ENCODE measurements around the gene XYLT1.

DNA sequence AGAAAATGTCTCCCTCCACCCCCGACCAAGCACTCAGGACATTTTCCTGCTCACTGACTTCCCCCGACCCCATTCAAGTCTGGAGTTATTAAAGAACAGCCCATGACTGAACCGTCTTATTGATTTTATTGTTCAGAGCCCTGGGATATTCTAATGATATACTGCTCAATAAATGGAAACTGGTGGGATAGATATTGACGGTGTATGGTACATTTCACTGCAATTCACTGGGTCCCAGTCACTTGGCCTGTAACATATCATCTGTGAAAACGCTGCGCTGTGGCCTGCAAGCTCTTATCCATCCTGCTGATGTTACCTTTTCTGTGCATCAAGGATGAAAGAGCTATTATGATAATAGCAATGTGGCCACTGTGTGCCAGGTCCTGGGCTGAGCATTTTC is 258.2 kb downstream of the XYLT1 start:
- no peak for TF ChIP-seq EZH2phosphoT487 (IDR thresholded peaks at IDR 0.05; ENCODE audit: insufficient read depth, low read depth)
- no peak for TF ChIP-seq EZH2 (IDR thresholded peaks at IDR 0.05; ENCODE audit: insufficient read depth, poor library complexity, severe bottlenecking)
